ENCODE results near the gene C2orf81.

GRCh38 chr2:74461187-74462053 lies 40.0 kb upstream of the C2orf81 start:
- TF ChIP-seq EZH2 (IDR thresholded peaks at IDR 0.05; ENCODE audit: borderline replicate concordance, low read depth, low read length, severe bottlenecking) = no peak
- peak; percentile 54 for TF ChIP-seq CTCF (IDR thresholded peaks at IDR 0.05; ENCODE audit: borderline replicate concordance, extremely low read depth, low read length, poor library complexity, severe bottlenecking)
